Measurements from ENCODE around the gene SUPT20H.
"Not testable (repeated sequence)": the region's sequence is repeated elsewhere in the genome, so short reads cannot be mapped to it uniquely, and the experiment has no call there.

DNA sequence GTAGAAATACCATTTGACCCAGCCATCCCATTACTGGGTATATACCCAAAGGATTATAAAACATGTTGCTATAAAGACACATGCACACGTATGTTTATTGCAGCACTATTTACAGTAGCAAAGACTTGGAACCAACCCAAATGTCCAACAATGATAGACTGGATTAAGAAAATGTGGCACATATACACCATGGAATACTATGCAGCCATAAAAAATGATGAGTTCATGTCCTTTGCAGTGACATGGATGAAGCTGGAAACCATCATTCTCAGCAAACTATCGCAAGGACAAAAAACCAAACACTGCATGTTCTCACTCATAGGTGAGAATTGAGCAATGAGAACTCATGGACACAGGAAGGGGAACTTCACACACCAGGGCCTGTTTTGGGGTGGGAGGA lies 3.3 kb downstream of the SUPT20H start:
- TF ChIP-seq TARDBP, NFRKB (IDR thresholded peaks at IDR 0.05): not testable (repeated sequence)
- TF ChIP-seq, protein P1, sequence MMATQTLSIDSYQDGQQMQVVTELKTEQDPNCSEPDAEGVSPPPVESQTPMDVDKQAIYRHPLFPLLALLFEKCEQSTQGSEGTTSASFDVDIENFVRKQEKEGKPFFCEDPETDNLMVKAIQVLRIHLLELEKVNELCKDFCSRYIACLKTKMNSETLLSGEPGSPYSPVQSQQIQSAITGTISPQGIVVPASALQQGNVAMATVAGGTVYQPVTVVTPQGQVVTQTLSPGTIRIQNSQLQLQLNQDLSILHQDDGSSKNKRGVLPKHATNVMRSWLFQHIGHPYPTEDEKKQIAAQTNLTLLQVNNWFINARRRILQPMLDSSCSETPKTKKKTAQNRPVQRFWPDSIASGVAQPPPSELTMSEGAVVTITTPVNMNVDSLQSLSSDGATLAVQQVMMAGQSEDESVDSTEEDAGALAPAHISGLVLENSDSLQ (IDR thresholded peaks at IDR 0.05), result not testable (repeated sequence)
